Measurements from ENCODE around the gene CRYZ. TPM values are rescaled to one million over a fixed set of nuclear protein-coding genes. Genes with fewer than 3 reads are reported as not detected.

CRYZ gene
- total RNA-seq, 6 donors from 2014 or later, result 11.5 to 43.2 (median 34.6) TPM

DNA sequence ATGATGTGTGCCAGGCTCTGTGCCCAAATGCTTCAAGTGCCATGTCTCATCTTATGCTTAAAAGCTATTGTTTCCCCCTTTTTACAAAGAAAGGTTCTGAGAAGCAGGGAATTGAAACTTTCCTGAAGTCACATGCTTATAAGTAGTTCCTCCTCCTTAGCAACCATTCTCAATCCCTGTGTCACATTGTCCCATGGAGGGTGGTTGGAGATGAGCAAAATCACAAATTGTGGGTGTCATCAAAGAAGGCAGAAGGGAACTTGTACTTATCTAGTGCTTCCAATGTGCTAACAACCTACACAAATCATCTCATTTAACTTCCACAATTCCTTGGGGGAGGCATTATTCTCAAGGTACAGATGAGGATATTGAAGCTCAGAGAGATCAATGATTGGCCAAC, 49.2 kb downstream of the CRYZ start:
- Histone ChIP-seq H3K27me3 (no peaks in the 10 kb centered on the region), H3K9me3 (no peaks in the 10 kb centered on the region), H3K36me3 (no peaks in the 10 kb centered on the region), H3K27ac (no peak overlapping the region), H3K4me1 (no peaks in the 10 kb centered on the region), H3K4me3 (no peak overlapping the region)
- no peak for TF ChIP-seq POLR2AphosphoS5 (IDR thresholded peaks at IDR 0.05)
- TF ChIP-seq POLR2A (IDR thresholded peaks at IDR 0.05), result no peak
- TF ChIP-seq, protein P1, sequence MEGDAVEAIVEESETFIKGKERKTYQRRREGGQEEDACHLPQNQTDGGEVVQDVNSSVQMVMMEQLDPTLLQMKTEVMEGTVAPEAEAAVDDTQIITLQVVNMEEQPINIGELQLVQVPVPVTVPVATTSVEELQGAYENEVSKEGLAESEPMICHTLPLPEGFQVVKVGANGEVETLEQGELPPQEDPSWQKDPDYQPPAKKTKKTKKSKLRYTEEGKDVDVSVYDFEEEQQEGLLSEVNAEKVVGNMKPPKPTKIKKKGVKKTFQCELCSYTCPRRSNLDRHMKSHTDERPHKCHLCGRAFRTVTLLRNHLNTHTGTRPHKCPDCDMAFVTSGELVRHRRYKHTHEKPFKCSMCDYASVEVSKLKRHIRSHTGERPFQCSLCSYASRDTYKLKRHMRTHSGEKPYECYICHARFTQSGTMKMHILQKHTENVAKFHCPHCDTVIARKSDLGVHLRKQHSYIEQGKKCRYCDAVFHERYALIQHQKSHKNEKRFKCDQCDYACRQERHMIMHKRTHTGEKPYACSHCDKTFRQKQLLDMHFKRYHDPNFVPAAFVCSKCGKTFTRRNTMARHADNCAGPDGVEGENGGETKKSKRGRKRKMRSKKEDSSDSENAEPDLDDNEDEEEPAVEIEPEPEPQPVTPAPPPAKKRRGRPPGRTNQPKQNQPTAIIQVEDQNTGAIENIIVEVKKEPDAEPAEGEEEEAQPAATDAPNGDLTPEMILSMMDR (IDR thresholded peaks at IDR 0.05), result no peak
- TF ChIP-seq EP300 (IDR thresholded peaks at IDR 0.05), result no peak
- ATAC-seq (ENCODE audit: low FRiP score in 2 of 2) (no peak), DNase-seq (no peak)

DNA sequence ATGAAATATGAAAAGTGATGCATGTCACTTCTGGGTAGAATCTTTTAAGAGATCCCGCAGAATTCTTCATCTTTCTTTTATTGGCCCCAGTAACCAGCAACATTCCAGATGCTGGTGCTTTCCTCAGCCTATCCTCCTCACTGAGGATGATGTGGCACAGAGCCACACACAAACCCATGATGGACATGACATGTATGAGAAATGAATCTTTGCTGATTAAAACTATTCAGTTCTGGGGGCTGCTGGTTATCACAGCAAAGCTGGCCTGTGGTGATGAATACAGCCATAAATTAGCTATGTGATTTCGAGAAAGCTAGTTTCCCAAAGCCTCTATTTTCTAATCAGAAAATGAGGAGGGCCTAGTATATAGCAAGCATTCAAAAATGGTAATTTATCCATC, 51.0 kb downstream of the CRYZ start:
- ATAC-seq (ENCODE audit: low FRiP score in 2 of 2) (no peak), DNase-seq (no peak)
- no peak for TF ChIP-seq POLR2AphosphoS5 (IDR thresholded peaks at IDR 0.05)
- TF ChIP-seq, protein P1 (IDR thresholded peaks at IDR 0.05), result no peak
- no peak for TF ChIP-seq POLR2A (IDR thresholded peaks at IDR 0.05)
- no peak for TF ChIP-seq EP300 (IDR thresholded peaks at IDR 0.05)
- H3K4me1 ChIP-seq, result no peaks in the 10 kb centered on the region
- no peaks in the 10 kb centered on the region for H3K27me3 ChIP-seq
- H3K36me3 ChIP-seq, result no peaks in the 10 kb centered on the region
- H3K9me3 ChIP-seq, result no peaks in the 10 kb centered on the region
- no peak overlapping the region for H3K27ac ChIP-seq
- 46 to 92% methylated on average over 2 of the region's 2 CpGs for WGBS, 2 donors
- H3K4me3 ChIP-seq, result no peak overlapping the region

DNA sequence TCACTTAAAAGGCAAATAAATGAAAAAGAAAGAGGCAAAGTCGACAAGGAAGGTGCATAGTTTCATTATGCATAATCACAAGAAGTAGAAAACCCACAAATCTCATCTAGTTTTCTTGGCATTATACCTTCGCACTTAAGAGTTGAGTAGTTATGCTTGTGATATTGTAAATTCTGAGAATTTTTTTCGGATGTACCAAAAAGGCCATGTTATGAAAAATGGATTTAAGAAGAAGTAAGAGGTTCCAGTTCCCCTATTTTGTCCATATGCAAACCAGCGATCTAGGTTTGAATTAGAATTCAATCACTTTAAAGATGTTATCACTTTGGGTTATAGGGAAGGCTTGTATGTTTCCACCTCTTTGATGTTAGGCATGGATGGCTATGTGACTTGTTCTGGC, 51.4 kb downstream of the CRYZ start:
- no peak overlapping the region for H3K27ac ChIP-seq
- TF ChIP-seq, protein P1 (IDR thresholded peaks at IDR 0.05), result no peak
- no peak for TF ChIP-seq EP300 (IDR thresholded peaks at IDR 0.05)
- ATAC-seq (ENCODE audit: low FRiP score in 2 of 2), result no peak
- no peaks in the 10 kb centered on the region for H3K4me1 ChIP-seq
- no peaks in the 10 kb centered on the region for H3K36me3 ChIP-seq
- 73 to 75% methylated on average over 4 of the region's 4 CpGs for WGBS, 2 donors
- H3K27me3 ChIP-seq, result no peaks in the 10 kb centered on the region
- DNase-seq, result no peak
- H3K9me3 ChIP-seq, result no peaks in the 10 kb centered on the region
- no peak overlapping the region for H3K4me3 ChIP-seq

DNA sequence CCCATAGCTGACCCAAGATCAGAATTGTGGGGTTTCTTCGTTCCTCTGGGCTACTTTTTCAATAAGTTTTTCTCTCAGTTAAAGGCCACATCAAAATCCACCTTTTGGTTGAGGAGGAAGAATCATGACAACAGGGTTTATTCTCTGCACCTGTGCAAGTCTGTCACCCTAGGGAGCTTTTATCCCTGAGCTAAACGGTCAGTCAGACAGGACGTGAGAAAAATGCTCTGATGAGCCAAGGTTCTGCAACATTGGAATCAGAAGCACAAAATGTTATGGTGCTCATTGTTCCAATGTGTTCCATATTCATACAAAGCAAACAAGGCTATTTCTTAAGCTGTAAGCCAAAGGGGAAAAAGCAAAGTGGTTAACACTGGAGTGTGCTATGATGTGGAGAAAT, 51.8 kb downstream of the CRYZ start:
- DNase-seq (no peak), ATAC-seq (ENCODE audit: low FRiP score in 2 of 2) (no peak)
- H3K9me3 ChIP-seq, result no peaks in the 10 kb centered on the region
- H3K36me3 ChIP-seq, result no peaks in the 10 kb centered on the region
- H3K27ac ChIP-seq, result no peak overlapping the region
- no peak overlapping the region for H3K4me3 ChIP-seq
- no peaks in the 10 kb centered on the region for H3K4me1 ChIP-seq
- TF ChIP-seq POLR2AphosphoS5 (IDR thresholded peaks at IDR 0.05) (no peak), POLR2A (IDR thresholded peaks at IDR 0.05) (no peak), EP300 (IDR thresholded peaks at IDR 0.05) (no peak)
- TF ChIP-seq, protein P1 (IDR thresholded peaks at IDR 0.05), result no peak
- no peaks in the 10 kb centered on the region for H3K27me3 ChIP-seq
- 39 to 53% methylated on average over 3 of the region's 3 CpGs for WGBS, 2 donors

DNA sequence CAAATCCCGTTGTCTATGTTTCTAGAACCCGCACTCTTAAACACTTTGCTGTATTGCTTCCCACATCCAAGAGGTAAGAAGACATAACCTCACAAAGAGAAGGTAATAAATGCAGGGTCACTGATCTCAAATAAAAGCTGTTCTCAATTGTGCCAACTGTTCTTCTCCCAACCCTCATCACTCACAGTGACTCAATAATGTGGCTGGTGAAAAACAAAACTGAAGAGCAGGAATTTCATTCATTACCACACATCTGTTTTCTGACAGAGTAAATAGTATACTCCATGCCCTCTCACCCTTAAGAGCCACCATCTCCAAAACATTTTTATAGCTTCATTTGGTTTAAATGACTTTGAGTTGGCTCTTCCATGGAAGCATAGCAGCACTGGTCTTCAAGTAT, 53.0 kb downstream of the CRYZ start:
- H3K27ac ChIP-seq, result no peak overlapping the region
- ATAC-seq (ENCODE audit: low FRiP score in 2 of 2) (no peak), DNase-seq (no peak)
- no peak overlapping the region for H3K4me3 ChIP-seq
- no peaks in the 10 kb centered on the region for H3K36me3 ChIP-seq
- no peaks in the 10 kb centered on the region for H3K4me1 ChIP-seq
- no peaks in the 10 kb centered on the region for H3K27me3 ChIP-seq
- 89 to 94% methylated on average over 2 of the region's 2 CpGs for WGBS, 2 donors
- TF ChIP-seq EP300 (IDR thresholded peaks at IDR 0.05) (no peak), POLR2AphosphoS5 (IDR thresholded peaks at IDR 0.05) (no peak), POLR2A (IDR thresholded peaks at IDR 0.05) (no peak)
- TF ChIP-seq, protein P1 (IDR thresholded peaks at IDR 0.05), result no peak
- no peaks in the 10 kb centered on the region for H3K9me3 ChIP-seq

All from upper lobe of left lung (tissue), 6 donors.